GM08714 (cell line): ENCODE measurements around the gene SNX22.

Experiments
- H3K4me3 ChIP-seq: fragments of 200-500 bp; sonication (Bioruptor generic); 2 replicates; pipeline ENCODE4 v1.5.1; 2014; ENCODE audit warnings: mild to moderate bottlenecking, low read length, inconsistent platforms
- ZNF274 ChIP-seq: IDR thresholded peaks from 2 replicates; pipeline ENCODE4 v1.6.1; 2012; ENCODE audit warnings: mild to moderate bottlenecking, low read depth, low read length

Gene SNX22

GRCh38 chr15:64144565-64145281 lies 6.8 kb upstream of the SNX22 start:
- H3K4me3 ChIP-seq: no peak overlapping the region
- TF ChIP-seq ZNF274: no peak

GRCh38 chr15:64146041-64146440 lies 5.5 kb upstream of the SNX22 start:
- TF ChIP-seq ZNF274: no peak
- no peak overlapping the region for H3K4me3 ChIP-seq

GRCh38 chr15:64146520-64146884 lies 5.0 kb upstream of the SNX22 start:
- H3K4me3 ChIP-seq: no peak overlapping the region
- no peak for TF ChIP-seq ZNF274

GRCh38 chr15:64146885-64147681 lies 4.4 kb upstream of the SNX22 start:
- H3K4me3 ChIP-seq: no peak overlapping the region
- TF ChIP-seq ZNF274: no peak

- no peak overlapping the region for H3K4me3 ChIP-seq
- no peak for TF ChIP-seq ZNF274
Measured at GRCh38 chr15:64148168-64148567, 3.4 kb upstream of the SNX22 start.

- H3K4me3 ChIP-seq: no peak overlapping the region
- no peak for TF ChIP-seq ZNF274
Measured at GRCh38 chr15:64148581-64148980, 3.0 kb upstream of the SNX22 start.

- no peak overlapping the region for H3K4me3 ChIP-seq
- no peak for TF ChIP-seq ZNF274
Measured at GRCh38 chr15:64149424-64149823, 2.1 kb upstream of the SNX22 start.

GRCh38 chr15:64149893-64150578 lies 1.5 kb upstream of the SNX22 start:
- no peak for TF ChIP-seq ZNF274
- no peak overlapping the region for H3K4me3 ChIP-seq

GRCh38 chr15:64152507-64153387 lies 1.2 kb downstream of the SNX22 start:
- no peak for TF ChIP-seq ZNF274
- H3K4me3 ChIP-seq: peak overlapping the region; percentile 77; the same call in 1 of the 2 replicates

GRCh38 chr15:64153480-64154367 lies 2.2 kb downstream of the SNX22 start:
- peak overlapping the region; percentile 77; the same call in 1 of the 2 replicates for H3K4me3 ChIP-seq

GRCh38 chr15:64155802-64156651 lies 4.5 kb downstream of the SNX22 start:
- TF ChIP-seq ZNF274: no peak
- H3K4me3 ChIP-seq: no peak overlapping the region

More at GRCh38 chr15:64153480-64154367, 2.2 kb downstream of the SNX22 start:
- no peak for TF ChIP-seq ZNF274
